Stimulated activated CD8-positive, alpha-beta memory T cell treated with anti-CD3 and anti-CD28 coated beads, Interleukin-15, amount 100 ng/mL, for 4 hours (primary cell): ENCODE measurements around the gene CDC42SE2.
A peak's percentile ranks its signal among the peaks of the same experiment; 100 is the strongest.

ENCODE experiments used
- DNase-seq, 2 donors: peaks; one replicate each; pipeline ENCODE4 v3.0.0-alpha.2; 2020; ENCODE audit warnings: low read depth in 2 of 2

The CDC42SE2 gene

GRCh38 chr5:131263648-131264450 is at the start of gene CDC42SE2:
TSS of gene CDC42SE2 (plus strand) at chr5:131264053. CDS start at chr5:131359494, 95,441 bp downstream.
- peak; percentile 58 to 83 for DNase-seq

- DNase-seq: no peak
Measured at GRCh38 chr5:131214609-131215227, 49.1 kb upstream of the CDC42SE2 start.

GRCh38 chr5:131217791-131218190 is 46.1 kb upstream of the CDC42SE2 start:
- DNase-seq: no peak

GRCh38 chr5:131218392-131218791 is 45.5 kb upstream of the CDC42SE2 start:
- DNase-seq: no peak

- no peak for DNase-seq
Measured at GRCh38 chr5:131220566-131220965, 43.3 kb upstream of the CDC42SE2 start.

- DNase-seq: no peak
Measured at GRCh38 chr5:131221008-131221703, 42.7 kb upstream of the CDC42SE2 start.

- DNase-seq: no peak
Measured at GRCh38 chr5:131221888-131222287, 42.0 kb upstream of the CDC42SE2 start.

- no peak for DNase-seq
Measured at GRCh38 chr5:131222731-131223130, 41.1 kb upstream of the CDC42SE2 start.

- no peak for DNase-seq
Measured at GRCh38 chr5:131223751-131224386, 40.0 kb upstream of the CDC42SE2 start.

- DNase-seq: no peak
Measured at GRCh38 chr5:131224387-131225201, 39.3 kb upstream of the CDC42SE2 start.

- DNase-seq: no peak
Measured at GRCh38 chr5:131225282-131225974, 38.4 kb upstream of the CDC42SE2 start.

- DNase-seq: no peak
Measured at GRCh38 chr5:131226899-131227298, 37.0 kb upstream of the CDC42SE2 start.

GRCh38 chr5:131228646-131229045 is 35.2 kb upstream of the CDC42SE2 start:
- no peak for DNase-seq

- no peak for DNase-seq
Measured at GRCh38 chr5:131229623-131230022, 34.2 kb upstream of the CDC42SE2 start.

- no peak for DNase-seq
Measured at GRCh38 chr5:131230406-131230805, 33.4 kb upstream of the CDC42SE2 start.

- no peak for DNase-seq
Measured at GRCh38 chr5:131239686-131240085, 24.2 kb upstream of the CDC42SE2 start.

GRCh38 chr5:131242728-131243255 is 21.1 kb upstream of the CDC42SE2 start:
- no peak for DNase-seq

GRCh38 chr5:131245312-131245711 is 18.5 kb upstream of the CDC42SE2 start:
- DNase-seq: no peak

GRCh38 chr5:131245948-131246347 is 17.9 kb upstream of the CDC42SE2 start:
- no peak for DNase-seq

GRCh38 chr5:131246504-131246903 is 17.3 kb upstream of the CDC42SE2 start:
- DNase-seq: no peak
